HUDEP-2 (cell line): Measurements from ENCODE around the gene CEP55.

Source experiments
- DNase-seq, 76 experiments: peaks; one replicate each; lab custom pipeline; 2025; ENCODE audit not compliant: unreplicated experiment in 76 of 76; lab: John Stamatoyannopoulos, UW

Gene CEP55

GRCh38 chr10:93559490-93559889 lies 63.1 kb downstream of the CEP55 start:
- DNase-seq, result no peak

- DNase-seq, result no peak
Observed at GRCh38 chr10:93560541-93560940, 64.1 kb downstream of the CEP55 start.

- no peak for DNase-seq
Observed at GRCh38 chr10:93565446-93565845, 69.0 kb downstream of the CEP55 start.

- DNase-seq, result no peak
Observed at GRCh38 chr10:93566435-93567276, 70.2 kb downstream of the CEP55 start, which contains the start of gene FFAR4. Gene FFAR4 (plus strand): TSS chr10:93566665. CDS start chr10:93566721, 56 bp downstream.

GRCh38 chr10:93567277-93568104 lies 71.1 kb downstream of the CEP55 start:
- no peak for DNase-seq

- no peak for DNase-seq
Observed at GRCh38 chr10:93568105-93568390, 71.6 kb downstream of the CEP55 start.

GRCh38 chr10:93570383-93570782 lies 74.0 kb downstream of the CEP55 start:
- no peak for DNase-seq

GRCh38 chr10:93572606-93573005 lies 76.2 kb downstream of the CEP55 start:
- no peak for DNase-seq

- DNase-seq, result no peak
Observed at GRCh38 chr10:93573051-93573909, 76.9 kb downstream of the CEP55 start.

GRCh38 chr10:93573924-93574323 lies 77.5 kb downstream of the CEP55 start:
- no peak for DNase-seq

- DNase-seq, result no peak
Observed at GRCh38 chr10:93576888-93577287, 80.5 kb downstream of the CEP55 start.

GRCh38 chr10:93577565-93577964 lies 81.2 kb downstream of the CEP55 start:
- DNase-seq, result no peak
